H1 (cell line): ENCODE measurements around the gene TSPAN1. TPM values are rescaled to one million over a fixed set of nuclear protein-coding genes. Genes with fewer than 3 reads are reported as not detected.

Experiments
- CTCF ChIA-PET: fragments of 300-600 bp; sonication (Branson Sonifier 250); formaldehyde crosslinking; loops from one replicate; lab custom pipeline; 2021; ENCODE audit not compliant: partially characterized antibody; lab: Charles Lee
- POLR2A ChIA-PET: fragments of 300-600 bp; sonication (Branson Sonifier 250); formaldehyde crosslinking; loops from one replicate; lab custom pipeline; 2021; ENCODE audit warnings: inconsistent platforms; ENCODE audit not compliant: partially characterized antibody; lab: Charles Lee
- DNase-seq, 2 experiments: peaks; one replicate each; pipeline versions ENCODE4 v3.0.0 to v3.0.0-alpha.2; 2010 to 2022; ENCODE audit warnings: low spot score in 2 of 2, low read depth in 1 of 2, mixed read lengths in 1 of 2
- FAIRE-seq: peaks from 2 replicates; lab custom pipeline; 2011; peaks lifted over from hg19 to GRCh38; lab: Jason Lieb, UNC
- H2AFZ ChIP-seq: 2 replicates; pipeline ENCODE4 v1.8.1; 2012; ENCODE audit warnings: low read length, inconsistent platforms
- H2AK5ac ChIP-seq: 2 replicates; pipeline ENCODE4 v1.6.1; 2013; ENCODE audit warnings: low read depth, low read length
- H2BK120ac ChIP-seq: replicated peaks from 2 replicates; pipeline ENCODE3; 2013; ENCODE audit warnings: low read depth, low read length, inconsistent platforms
- H2BK12ac ChIP-seq: 2 replicates; pipeline ENCODE4 v1.6.1; 2013; ENCODE audit warnings: low read depth, low read length
- H2BK15ac ChIP-seq: 2 replicates; pipeline ENCODE4 v1.6.1; 2013; ENCODE audit warnings: low read length
- H2BK20ac ChIP-seq: 2 replicates; pipeline ENCODE4 v1.6.1; 2013; ENCODE audit warnings: low read length
- H2BK5ac ChIP-seq: 2 replicates; pipeline ENCODE4 v1.6.1; 2013; ENCODE audit warnings: low read depth, low read length
- H3K14ac ChIP-seq: 2 replicates; pipeline ENCODE4 v1.6.1; 2013; ENCODE audit warnings: inconsistent platforms; ENCODE audit not compliant: insufficient read length
- H3K18ac ChIP-seq: 2 replicates; pipeline ENCODE4 v1.6.1; 2013; ENCODE audit warnings: low read length; ENCODE audit errors: extremely low read depth
- H3K23ac ChIP-seq: 2 replicates; pipeline ENCODE4 v1.6.1; 2013; ENCODE audit warnings: inconsistent platforms; ENCODE audit not compliant: insufficient read length
- H3K23me2 ChIP-seq: 2 replicates; pipeline ENCODE4 v1.6.1; 2013; ENCODE audit warnings: low read depth, low read length
- H3K27ac ChIP-seq: 2 replicates; pipeline ENCODE4 v1.6.1; 2011; ENCODE audit warnings: low read depth, low read length, inconsistent platforms
- H3K27me3 ChIP-seq, 4 experiments: replicated peaks in 1 of 4; 1 replicate in 1 of 4; 2 replicates in 3 of 4; pipeline versions ENCODE4 v1.6.1 to v1.8.1; 2011 to 2013; ENCODE audit warnings: low read length in 3 of 4, mild to moderate bottlenecking in 3 of 4, inconsistent platforms in 2 of 4, mixed read lengths in 2 of 4, moderate library complexity in 1 of 4; ENCODE audit not compliant: control insufficient read depth in 3 of 4, insufficient read depth in 3 of 4; ENCODE audit errors: extremely low read depth in 1 of 4
- H3K36me3 ChIP-seq, 4 experiments: 2 replicates each; pipeline versions ENCODE4 v1.6.1 to v1.8.1; 2011 to 2013; ENCODE audit warnings: mild to moderate bottlenecking in 4 of 4, low read length in 3 of 4, moderate library complexity in 2 of 4, control low read depth in 1 of 4, inconsistent platforms in 1 of 4; ENCODE audit not compliant: insufficient read depth in 4 of 4, control insufficient read depth in 2 of 4
- H3K4ac ChIP-seq: replicated peaks from 2 replicates; pipeline ENCODE3; 2013; ENCODE audit warnings: low read length, low read depth, mixed read lengths, inconsistent platforms; ENCODE audit not compliant: insufficient read length
- H3K4me1 ChIP-seq, 4 experiments: replicated peaks in 1 of 4; 1 replicate in 1 of 4; 2 replicates in 3 of 4; pipeline versions ENCODE4 v1.6.1 to v1.8.1; 2011 to 2013; ENCODE audit warnings: low read length in 3 of 4, inconsistent platforms in 2 of 4, mixed read lengths in 1 of 4; ENCODE audit not compliant: insufficient read depth in 4 of 4, control insufficient read depth in 3 of 4
- H3K4me2 ChIP-seq, 2 experiments: 2 replicates each; pipeline versions ENCODE4 v1.6.1 to v1.8.1; 2011 to 2013; ENCODE audit warnings: low read depth in 2 of 2, low read length in 2 of 2, control low read depth in 1 of 2, inconsistent platforms in 1 of 2, mild to moderate bottlenecking in 1 of 2; ENCODE audit not compliant: insufficient read depth in 1 of 2
- H3K4me3 ChIP-seq, 4 experiments: fragments of 200-600, 300-600 bp in 1 of 4; sonication (generic), shearing (Covaris generic), sonication (Bioruptor Twin) in 1 of 4; 2 replicates each; pipeline versions ENCODE4 v1.5.1 to v1.8.1; 2011 to 2016; ENCODE audit warnings: low read length in 4 of 4, low read depth in 3 of 4, control low read depth in 2 of 4, inconsistent platforms in 2 of 4, mild to moderate bottlenecking in 2 of 4, mixed read lengths in 1 of 4, moderate library complexity in 1 of 4; ENCODE audit not compliant: insufficient read depth in 2 of 4; ENCODE audit errors: extremely low read depth in 1 of 4
- H3K56ac ChIP-seq: replicated peaks from 2 replicates; pipeline ENCODE3; 2013; ENCODE audit warnings: low read depth, mild to moderate bottlenecking, mixed read lengths, low read length, inconsistent platforms; ENCODE audit not compliant: insufficient read length
- H3K79me1 ChIP-seq: 2 replicates; pipeline ENCODE4 v1.6.1; 2013; ENCODE audit warnings: low read depth, low read length, control low read depth
- H3K79me2 ChIP-seq, 2 experiments: 2 replicates each; pipeline versions ENCODE4 v1.6.1 to v1.8.1; 2012 to 2013; ENCODE audit warnings: low read length in 2 of 2, mild to moderate bottlenecking in 2 of 2, inconsistent platforms in 1 of 2; ENCODE audit not compliant: insufficient read depth in 2 of 2, control insufficient read depth in 1 of 2
- H3K9ac ChIP-seq, 4 experiments: replicated peaks in 1 of 4; 1 replicate in 1 of 4; 2 replicates in 3 of 4; pipeline versions ENCODE4 v1.6.1 to v1.8.1; 2011 to 2013; ENCODE audit warnings: low read depth in 3 of 4, low read length in 3 of 4, control low read depth in 2 of 4, mild to moderate bottlenecking in 2 of 4, moderate library complexity in 2 of 4, inconsistent platforms in 1 of 4; ENCODE audit errors: extremely low read depth in 1 of 4
- H3K9me3 ChIP-seq, 2 experiments: 2 replicates each; pipeline versions ENCODE4 v1.6.1 to v1.8.1; 2012 to 2013; ENCODE audit warnings: mild to moderate bottlenecking in 2 of 2, moderate library complexity in 2 of 2, control low read depth in 1 of 2, inconsistent platforms in 1 of 2, low read depth in 1 of 2, low read length in 1 of 2, mixed read lengths in 1 of 2; ENCODE audit not compliant: insufficient read depth in 2 of 2
- H4K20me1 ChIP-seq, 2 experiments: replicated peaks in 1 of 2; 2 replicates each; pipeline versions ENCODE3 to v1.8.1; 2011 to 2013; ENCODE audit warnings: inconsistent platforms in 2 of 2, low read length in 2 of 2, mild to moderate bottlenecking in 1 of 2; ENCODE audit not compliant: insufficient read depth in 2 of 2, control insufficient read depth in 1 of 2
- H4K5ac ChIP-seq: 2 replicates; pipeline ENCODE4 v1.6.1; 2013; ENCODE audit warnings: low read length, low read depth, mixed read lengths, inconsistent platforms; ENCODE audit not compliant: insufficient read length
- H4K8ac ChIP-seq: 2 replicates; pipeline ENCODE4 v1.8.0; 2013; ENCODE audit warnings: mild to moderate bottlenecking, moderate library complexity, low read length, inconsistent platforms; ENCODE audit not compliant: insufficient read depth; ENCODE audit errors: extremely low read depth
- H4K91ac ChIP-seq: replicated peaks from 2 replicates; pipeline ENCODE3; 2013; ENCODE audit warnings: low read length, mixed read lengths, inconsistent platforms; ENCODE audit not compliant: insufficient read length
- EP300 ChIP-seq, 2 experiments: IDR thresholded peaks; 1 replicate in 1 of 2; 2 replicates in 1 of 2; pipeline ENCODE4 v1.6.1; 2011 to 2012; ENCODE audit warnings: low read depth in 2 of 2, low read length in 2 of 2, mild to moderate bottlenecking in 2 of 2, borderline replicate concordance in 1 of 2, inconsistent platforms in 1 of 2, moderate library complexity in 1 of 2
- WGBS, 2 experiments: shearing (Covaris generic) in 1 of 2; methylation state at CpG; one replicate each; pipeline versions ENCODE4 v1.1.6 to v1.1.7; 2013 to 2015; ENCODE audit warnings: low lambda C conversion rate in 2 of 2, mixed read lengths in 2 of 2, inconsistent platforms in 1 of 2, low coverage in 1 of 2, missing lambda C conversion rate in 1 of 2; ENCODE audit not compliant: insufficient replicate concordance in 2 of 2, insufficient coverage in 1 of 2, insufficient read length in 1 of 2; ENCODE audit errors: extremely low coverage in 1 of 2, missing lambda C conversion rate in 1 of 2; 5-methylcytosine and 5-hydroxymethylcytosine counted together
- polyA plus RNA-seq, 7 experiments: library from polyadenylated mRNA; depleted of rRNA in 3 of 7; stranded (reverse) in 5 of 7; unstranded in 2 of 7; fragments of >200 nt in 5 of 7; fragments of 200-250 nt in 2 of 7; gene quantifications; 1 replicate in 5 of 7; 2 replicates in 1 of 7; 4 replicates in 1 of 7; pipeline versions ENCODE4 v1.2.1 to v1.2.3, GENCODE V29; 2011 to 2013; ENCODE audit warnings: missing spikeins in 2 of 7, mixed read lengths in 2 of 7
- total RNA-seq: library from RNA; stranded (reverse); fragmentation: NEBNext Ultra II Directional; extraction: Animal tissue kit (Norgen Biotek cat#: 25700); gene quantifications from 2 replicates; pipeline ENCODE4 v1.2.1, GENCODE V29; 2021

TSPAN1 gene
- total and polyA plus RNA-seq, 2 of the 8 experiments (the other 6 are each of a cell fraction or from before 2014, with no cell fraction given) = 0.05 TPM; not detected in 1

DNA sequence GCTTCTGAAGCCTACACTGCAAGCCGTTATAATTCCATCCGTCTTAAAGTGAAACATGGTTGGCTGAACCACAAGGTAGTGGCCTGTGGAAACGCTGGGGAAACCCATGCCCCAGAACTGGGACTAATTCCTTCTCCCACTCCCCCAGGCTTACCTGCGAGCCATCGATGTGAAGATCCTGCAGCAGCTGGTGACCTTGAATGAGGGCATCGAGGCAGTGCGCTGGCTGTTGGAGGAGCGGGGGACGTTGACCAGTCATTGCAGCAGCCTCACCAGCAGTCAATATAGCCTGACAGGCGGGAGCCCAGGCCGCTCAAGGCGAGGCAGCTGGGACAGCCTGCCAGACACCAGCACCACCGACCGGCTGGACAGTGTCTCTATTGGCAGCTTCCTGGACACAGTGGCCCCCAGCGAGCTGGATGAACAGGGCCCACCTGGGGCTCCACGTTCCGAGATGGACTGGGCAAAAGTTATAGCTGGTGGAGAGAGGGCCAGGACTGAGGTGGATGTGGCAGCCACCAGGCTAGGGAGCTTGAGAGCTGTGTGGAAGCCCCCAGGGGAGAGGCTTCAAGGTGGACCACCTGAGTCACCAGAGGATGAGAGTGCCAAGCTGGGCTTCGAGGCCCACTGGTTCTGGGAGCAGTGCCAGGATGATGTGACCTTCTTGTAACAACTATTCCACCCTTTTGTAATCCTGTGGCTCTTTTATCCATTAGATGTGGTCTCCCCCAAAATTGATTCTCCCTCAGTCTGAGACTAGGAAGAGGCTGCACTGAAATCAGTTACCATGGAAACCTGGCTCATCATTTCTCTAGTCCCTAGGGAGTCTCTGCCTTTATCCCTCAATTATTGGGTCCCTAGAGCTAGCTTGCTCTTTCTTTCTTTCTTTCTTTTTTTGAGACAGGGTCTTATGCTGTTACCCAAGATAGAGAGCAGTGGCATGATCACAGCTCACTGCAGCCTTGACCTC lies 44.9 kb downstream of the TSPAN1 start:
- H2AFZ ChIP-seq = no peak overlapping the region

More for the DNA sequence above, 44.9 kb downstream of the TSPAN1 start:
- FAIRE-seq (no peak), DNase-seq (no peak)
- 94% methylated on average over 18 of the region's 18 CpGs; no CpG with 5 or more reads in 1 of the 2 experiments for WGBS, 2 experiments
- Histone ChIP-seq H3K4me1 (peaks cover 3 to 11% (median 7%) of the 10 kb centered on the region in 4 experiments; a peak in 6 of 7 replicates), H3K79me2 (no peaks in the 10 kb centered on the region), H3K9ac (no peak overlapping the region), H3K36me3 (no peaks in the 10 kb centered on the region), H4K8ac (no peak overlapping the region), H2BK12ac (no peak overlapping the region), H2BK20ac (no peak overlapping the region), H2BK5ac (no peak overlapping the region), H3K23me2 (no peaks in the 10 kb centered on the region), H4K20me1 (no peaks in the 10 kb centered on the region), H3K4me3 (no peak overlapping the region), H3K4me2 (no peak overlapping the region), H3K4ac (no peak overlapping the region), H2BK120ac (no peak overlapping the region), H2AK5ac (no peak overlapping the region), H3K23ac (no peak overlapping the region), H2BK15ac (0 out of 2 replicates have a peak overlapping the region, but pooled peaks have one; percentile 61), H4K91ac (no peak overlapping the region), H3K14ac (no peak overlapping the region), H3K27me3 (no peaks in the 10 kb centered on the region), H3K27ac (no peak overlapping the region), H3K9me3 (no peaks in the 10 kb centered on the region), H3K18ac (no peak overlapping the region), H3K79me1 (no peaks in the 10 kb centered on the region), H4K5ac (no peak overlapping the region), H3K56ac (no peak overlapping the region)
- ChIA-PET CTCF (interaction anchor here (0.7 to 1.4 kb wide), 5 partner anchors 9 to 39 kb away, joined by 3 to 4 read pairs (median 3); no protein-coding TSS in a partner anchor), POLR2A (interaction anchor here (0.8 to 2.4 kb wide), 6 partner anchors 8 to 22 kb away, joined by 3 to 6 read pairs (median 4); partner anchors contain the start of genes LURAP1 and POMGNT1)
- TF ChIP-seq EP300 (IDR thresholded peaks at IDR 0.05; ENCODE audit: borderline replicate concordance in 1 of 2, low read depth in 2 of 2, low read length in 2 of 2) = no peak
